ENCODE results near the gene MLF2. TPM values are rescaled to one million over a fixed set of nuclear protein-coding genes. Genes with fewer than 3 reads are reported as not detected.
A peak's percentile ranks its signal among the peaks of the same experiment; 100 is the strongest.

The MLF2 gene
- total RNA-seq, 1 donor from 2014 or later, result 162 TPM

- Mint-ChIP-seq H3K27ac (ENCODE audit: unreplicated experiment) (peak overlapping the region; percentile 99), H3K27me3 (ENCODE audit: unreplicated experiment) (no peaks in the 10 kb centered on the region), H3K36me3 (ENCODE audit: unreplicated experiment) (peaks cover 26% of the 10 kb centered on the region), H3K9me3 (ENCODE audit: unreplicated experiment) (no peaks in the 10 kb centered on the region), H3K4me3 (ENCODE audit: unreplicated experiment) (peak overlapping the region; percentile 95), H3K4me1 (ENCODE audit: unreplicated experiment) (peaks cover 19% of the 10 kb centered on the region)
- peak; percentile 57 for TF ChIP-seq CTCF (IDR thresholded peaks at IDR 0.05)
- no peak for DNase-seq (ENCODE audit: extremely low spot score, unreplicated experiment)
These were observed 597 bp downstream of the MLF2 start for GRCh38 chr12:6752167-6752920.

GRCh38 chr12:6751767-6752166, 1.2 kb downstream of the MLF2 start:
- H3K27me3 Mint-ChIP-seq (ENCODE audit: unreplicated experiment), result no peaks in the 10 kb centered on the region
- H3K27ac Mint-ChIP-seq (ENCODE audit: unreplicated experiment), result peak overlapping the region; percentile 99
- TF ChIP-seq CTCF (IDR thresholded peaks at IDR 0.05), result no peak
- peaks cover 19% of the 10 kb centered on the region for H3K4me1 Mint-ChIP-seq (ENCODE audit: unreplicated experiment)
- peaks cover 31% of the 10 kb centered on the region for H3K36me3 Mint-ChIP-seq (ENCODE audit: unreplicated experiment)
- DNase-seq (ENCODE audit: extremely low spot score, unreplicated experiment), result no peak
- H3K4me3 Mint-ChIP-seq (ENCODE audit: unreplicated experiment), result peak overlapping the region; percentile 95
- H3K9me3 Mint-ChIP-seq (ENCODE audit: unreplicated experiment), result no peaks in the 10 kb centered on the region

- H3K4me3 Mint-ChIP-seq (ENCODE audit: unreplicated experiment), result no peak overlapping the region
- no peak for DNase-seq (ENCODE audit: extremely low spot score, unreplicated experiment)
- peaks cover 32% of the 10 kb centered on the region for H3K36me3 Mint-ChIP-seq (ENCODE audit: unreplicated experiment)
- peaks cover 19% of the 10 kb centered on the region for H3K4me1 Mint-ChIP-seq (ENCODE audit: unreplicated experiment)
- no peaks in the 10 kb centered on the region for H3K9me3 Mint-ChIP-seq (ENCODE audit: unreplicated experiment)
- H3K27ac Mint-ChIP-seq (ENCODE audit: unreplicated experiment), result no peak overlapping the region
- TF ChIP-seq CTCF (IDR thresholded peaks at IDR 0.05), result no peak
- no peaks in the 10 kb centered on the region for H3K27me3 Mint-ChIP-seq (ENCODE audit: unreplicated experiment)
These were observed 2.4 kb downstream of the MLF2 start for GRCh38 chr12:6750506-6750905.

GRCh38 chr12:6748761-6749160, 4.2 kb downstream of the MLF2 start:
- peaks cover 14% of the 10 kb centered on the region for H3K4me1 Mint-ChIP-seq (ENCODE audit: unreplicated experiment)
- no peak for DNase-seq (ENCODE audit: extremely low spot score, unreplicated experiment)
- H3K9me3 Mint-ChIP-seq (ENCODE audit: unreplicated experiment), result no peaks in the 10 kb centered on the region
- H3K27ac Mint-ChIP-seq (ENCODE audit: unreplicated experiment), result no peak overlapping the region
- TF ChIP-seq CTCF (IDR thresholded peaks at IDR 0.05), result no peak
- H3K4me3 Mint-ChIP-seq (ENCODE audit: unreplicated experiment), result no peak overlapping the region
- peaks cover 32% of the 10 kb centered on the region for H3K36me3 Mint-ChIP-seq (ENCODE audit: unreplicated experiment)
- no peaks in the 10 kb centered on the region for H3K27me3 Mint-ChIP-seq (ENCODE audit: unreplicated experiment)

- no peak for TF ChIP-seq CTCF (IDR thresholded peaks at IDR 0.05)
- Mint-ChIP-seq H3K4me1 (ENCODE audit: unreplicated experiment) (peaks cover 10% of the 10 kb centered on the region), H3K9me3 (ENCODE audit: unreplicated experiment) (no peaks in the 10 kb centered on the region), H3K27ac (ENCODE audit: unreplicated experiment) (peak overlapping the region; percentile 19), H3K27me3 (ENCODE audit: unreplicated experiment) (no peaks in the 10 kb centered on the region), H3K36me3 (ENCODE audit: unreplicated experiment) (peaks cover 32% of the 10 kb centered on the region), H3K4me3 (ENCODE audit: unreplicated experiment) (no peak overlapping the region)
- no peak for DNase-seq (ENCODE audit: extremely low spot score, unreplicated experiment)
These were observed 5.7 kb downstream of the MLF2 start for GRCh38 chr12:6747216-6747615.
